Measurements from ENCODE around the gene PLB1.

Gene PLB1

GRCh38 chr2:28463211-28463816 is 32.5 kb upstream of the PLB1 start:
- no peaks in the 10 kb centered on the region for H3K4me1 ChIP-seq (ENCODE audit: insufficient read depth, low read length, severe bottlenecking)
- no peak overlapping the region for H3K4me3 ChIP-seq (ENCODE audit: low read depth, low read length, poor library complexity, severe bottlenecking)

DNA sequence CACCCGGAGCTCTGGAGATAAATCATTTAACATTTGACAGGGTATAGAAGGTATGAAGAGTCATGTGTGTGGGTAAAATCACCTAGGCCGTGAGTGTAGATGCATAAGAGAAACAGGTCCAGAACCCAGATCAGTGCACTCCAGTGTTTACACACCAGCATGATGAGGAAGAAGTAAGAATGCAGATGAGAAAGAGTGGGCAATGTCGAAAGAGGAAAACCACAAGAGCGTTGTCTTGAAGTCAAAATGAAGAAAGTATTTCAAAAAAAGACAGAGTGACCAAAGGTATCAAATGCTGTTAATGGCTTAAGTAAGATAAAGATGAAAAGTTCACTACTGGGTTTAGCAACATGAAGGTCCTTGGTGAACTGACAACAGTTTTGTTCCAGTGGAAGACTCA is 32.0 kb upstream of the PLB1 start:
- no peaks in the 10 kb centered on the region for H3K4me1 ChIP-seq (ENCODE audit: insufficient read depth, low read length, severe bottlenecking)
- H3K79me2 ChIP-seq (ENCODE audit: insufficient read depth, low read length) = no peaks in the 10 kb centered on the region
- H3K36me3 ChIP-seq (ENCODE audit: insufficient read depth, low read length) = no peaks in the 10 kb centered on the region
- no peak overlapping the region for H3K9ac ChIP-seq (ENCODE audit: low read length)
- no peaks in the 10 kb centered on the region for H3K9me2 ChIP-seq (ENCODE audit: low read depth, low read length)
- no peak overlapping the region for H2AFZ ChIP-seq (ENCODE audit: low read length)
- no peak overlapping the region for H3K4me2 ChIP-seq (ENCODE audit: low read length)
- H3K27ac ChIP-seq (ENCODE audit: low read depth, low read length, poor library complexity, severe bottlenecking) = no peak overlapping the region
- H3K9me3 ChIP-seq (ENCODE audit: low read length) = no peaks in the 10 kb centered on the region
- no peak overlapping the region for H3K4me3 ChIP-seq (ENCODE audit: low read depth, low read length, poor library complexity, severe bottlenecking)
- H3F3A ChIP-seq (ENCODE audit: insufficient read depth, low read length) = no peaks in the 10 kb centered on the region
- TF ChIP-seq, protein P1, sequence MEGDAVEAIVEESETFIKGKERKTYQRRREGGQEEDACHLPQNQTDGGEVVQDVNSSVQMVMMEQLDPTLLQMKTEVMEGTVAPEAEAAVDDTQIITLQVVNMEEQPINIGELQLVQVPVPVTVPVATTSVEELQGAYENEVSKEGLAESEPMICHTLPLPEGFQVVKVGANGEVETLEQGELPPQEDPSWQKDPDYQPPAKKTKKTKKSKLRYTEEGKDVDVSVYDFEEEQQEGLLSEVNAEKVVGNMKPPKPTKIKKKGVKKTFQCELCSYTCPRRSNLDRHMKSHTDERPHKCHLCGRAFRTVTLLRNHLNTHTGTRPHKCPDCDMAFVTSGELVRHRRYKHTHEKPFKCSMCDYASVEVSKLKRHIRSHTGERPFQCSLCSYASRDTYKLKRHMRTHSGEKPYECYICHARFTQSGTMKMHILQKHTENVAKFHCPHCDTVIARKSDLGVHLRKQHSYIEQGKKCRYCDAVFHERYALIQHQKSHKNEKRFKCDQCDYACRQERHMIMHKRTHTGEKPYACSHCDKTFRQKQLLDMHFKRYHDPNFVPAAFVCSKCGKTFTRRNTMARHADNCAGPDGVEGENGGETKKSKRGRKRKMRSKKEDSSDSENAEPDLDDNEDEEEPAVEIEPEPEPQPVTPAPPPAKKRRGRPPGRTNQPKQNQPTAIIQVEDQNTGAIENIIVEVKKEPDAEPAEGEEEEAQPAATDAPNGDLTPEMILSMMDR (IDR thresholded peaks at IDR 0.05; ENCODE audit: low read length) = no peak
- TF ChIP-seq EZH2 (IDR thresholded peaks at IDR 0.05; ENCODE audit: borderline replicate concordance, low read length) = no peak
- H3K27me3 ChIP-seq (ENCODE audit: insufficient read depth, low read length) = no peaks in the 10 kb centered on the region
- no peaks in the 10 kb centered on the region for H4K20me1 ChIP-seq (ENCODE audit: insufficient read depth, low read length)

More at GRCh38 chr2:28463211-28463816, 32.5 kb upstream of the PLB1 start:
- no peaks in the 10 kb centered on the region for H3K9me3 ChIP-seq (ENCODE audit: low read length)
- TF ChIP-seq, protein P1 (IDR thresholded peaks at IDR 0.05; ENCODE audit: low read length) = no peak
- TF ChIP-seq EZH2 (IDR thresholded peaks at IDR 0.05; ENCODE audit: borderline replicate concordance, low read length) = no peak
- H3F3A ChIP-seq (ENCODE audit: insufficient read depth, low read length) = no peaks in the 10 kb centered on the region
- H2AFZ ChIP-seq (ENCODE audit: low read length) = no peak overlapping the region
- H3K79me2 ChIP-seq (ENCODE audit: insufficient read depth, low read length) = no peaks in the 10 kb centered on the region
- H3K9me2 ChIP-seq (ENCODE audit: low read depth, low read length) = no peaks in the 10 kb centered on the region
- H3K36me3 ChIP-seq (ENCODE audit: insufficient read depth, low read length) = no peaks in the 10 kb centered on the region
- H3K27me3 ChIP-seq (ENCODE audit: insufficient read depth, low read length) = no peaks in the 10 kb centered on the region
- no peak overlapping the region for H3K27ac ChIP-seq (ENCODE audit: low read depth, low read length, poor library complexity, severe bottlenecking)
- H4K20me1 ChIP-seq (ENCODE audit: insufficient read depth, low read length) = no peaks in the 10 kb centered on the region
- no peak overlapping the region for H3K9ac ChIP-seq (ENCODE audit: low read length)
- no peak overlapping the region for H3K4me2 ChIP-seq (ENCODE audit: low read length)

- Histone ChIP-seq H3K4me1 (ENCODE audit: insufficient read depth, low read length, severe bottlenecking) (no peaks in the 10 kb centered on the region), H3F3A (ENCODE audit: insufficient read depth, low read length) (no peaks in the 10 kb centered on the region), H3K27me3 (ENCODE audit: insufficient read depth, low read length) (no peaks in the 10 kb centered on the region), H3K9me2 (ENCODE audit: low read depth, low read length) (no peaks in the 10 kb centered on the region), H3K27ac (ENCODE audit: low read depth, low read length, poor library complexity, severe bottlenecking) (no peak overlapping the region), H3K79me2 (ENCODE audit: insufficient read depth, low read length) (no peaks in the 10 kb centered on the region), H2AFZ (ENCODE audit: low read length) (no peak overlapping the region), H3K4me3 (ENCODE audit: low read depth, low read length, poor library complexity, severe bottlenecking) (no peak overlapping the region), H4K20me1 (ENCODE audit: insufficient read depth, low read length) (no peaks in the 10 kb centered on the region), H3K9me3 (ENCODE audit: low read length) (no peaks in the 10 kb centered on the region), H3K36me3 (ENCODE audit: insufficient read depth, low read length) (no peaks in the 10 kb centered on the region), H3K4me2 (ENCODE audit: low read length) (no peak overlapping the region), H3K9ac (ENCODE audit: low read length) (no peak overlapping the region)
- TF ChIP-seq EZH2 (IDR thresholded peaks at IDR 0.05; ENCODE audit: borderline replicate concordance, low read length) = no peak
Observed at GRCh38 chr2:28465148-28465885, 30.5 kb upstream of the PLB1 start.

Data from OCI-LY1 (cell line).